Adipocyte (in vitro differentiated cells): ENCODE measurements around the gene ENKD1.

ENCODE experiments used
- DNase-seq: peaks from one replicate; pipeline ENCODE4 v3.0.0-alpha.2; 2015; ENCODE audit warnings: low read depth
- H3K27me3 ChIP-seq: replicated peaks from 2 replicates; pipeline ENCODE4 v1.7.0; 2013; ENCODE audit warnings: mild to moderate bottlenecking, low read length, moderate library complexity; ENCODE audit not compliant: control insufficient read depth, insufficient read depth
- H3K36me3 ChIP-seq: 2 replicates; pipeline ENCODE4 v1.7.0; 2013; ENCODE audit warnings: low read length, mild to moderate bottlenecking, moderate library complexity; ENCODE audit not compliant: control insufficient read depth, insufficient read depth, severe bottlenecking
- H3K4me1 ChIP-seq: 2 replicates; pipeline ENCODE4 v1.7.0; 2013; ENCODE audit warnings: mild to moderate bottlenecking, low read length, moderate library complexity; ENCODE audit not compliant: control insufficient read depth, insufficient read depth
- H3K4me3 ChIP-seq: 2 replicates; pipeline ENCODE4 v1.7.0; 2013; ENCODE audit warnings: mild to moderate bottlenecking, low read length, moderate library complexity
- H3K9ac ChIP-seq: 2 replicates; pipeline ENCODE4 v1.7.0; 2013; ENCODE audit warnings: mild to moderate bottlenecking, low read length, moderate library complexity
- H3K9me3 ChIP-seq: 2 replicates; pipeline ENCODE4 v1.7.0; 2013; ENCODE audit warnings: mild to moderate bottlenecking, low read length, moderate library complexity; ENCODE audit not compliant: control insufficient read depth

The ENKD1 gene

GRCh38 chr16:67653789-67654402 lies 12.7 kb downstream of the ENKD1 start:
- H3K4me3 ChIP-seq: peak overlapping the region; percentile 72
- no peak overlapping the region for H3K9ac ChIP-seq
- H3K9me3 ChIP-seq: no peaks in the 10 kb centered on the region
- peaks cover 30% of the 10 kb centered on the region for H3K27me3 ChIP-seq
- H3K4me1 ChIP-seq: peaks cover 3% of the 10 kb centered on the region
- peaks cover 5% of the 10 kb centered on the region for H3K36me3 ChIP-seq
- no peak for DNase-seq

- peaks cover 36% of the 10 kb centered on the region for H3K27me3 ChIP-seq
- H3K4me3 ChIP-seq: peak overlapping the region; percentile 72
- no peaks in the 10 kb centered on the region for H3K9me3 ChIP-seq
- peaks cover 5% of the 10 kb centered on the region for H3K36me3 ChIP-seq
- H3K9ac ChIP-seq: no peak overlapping the region
- DNase-seq: peak; percentile 50
- H3K4me1 ChIP-seq: peaks cover 3% of the 10 kb centered on the region
Measured at GRCh38 chr16:67653128-67653788, 13.3 kb downstream of the ENKD1 start.

GRCh38 chr16:67652578-67653127 lies 13.9 kb downstream of the ENKD1 start:
- Histone ChIP-seq H3K36me3 (peaks cover 2% of the 10 kb centered on the region), H3K4me1 (peaks cover 3% of the 10 kb centered on the region), H3K4me3 (no peak overlapping the region), H3K9ac (no peak overlapping the region), H3K9me3 (no peaks in the 10 kb centered on the region), H3K27me3 (peaks cover 41% of the 10 kb centered on the region)
- DNase-seq: peak; percentile 53

GRCh38 chr16:67651847-67652246 lies 14.7 kb downstream of the ENKD1 start:
- no peak for DNase-seq
- H3K27me3 ChIP-seq: peaks cover 42% of the 10 kb centered on the region
- H3K9me3 ChIP-seq: no peaks in the 10 kb centered on the region

GRCh38 chr16:67651039-67651438 lies 15.5 kb downstream of the ENKD1 start:
- H3K9me3 ChIP-seq: no peaks in the 10 kb centered on the region
- peaks cover 50% of the 10 kb centered on the region for H3K27me3 ChIP-seq
- DNase-seq: no peak
- no peak overlapping the region for H3K9ac ChIP-seq
- H3K4me1 ChIP-seq: peaks cover 3% of the 10 kb centered on the region
- H3K4me3 ChIP-seq: no peak overlapping the region
- H3K36me3 ChIP-seq: no peaks in the 10 kb centered on the region

More at GRCh38 chr16:67651847-67652246, 14.7 kb downstream of the ENKD1 start:
- Histone ChIP-seq H3K4me3 (no peak overlapping the region), H3K4me1 (peaks cover 3% of the 10 kb centered on the region), H3K36me3 (no peaks in the 10 kb centered on the region), H3K9ac (no peak overlapping the region)

GRCh38 chr16:67650023-67650422 lies 16.5 kb downstream of the ENKD1 start:
- no peaks in the 10 kb centered on the region for H3K36me3 ChIP-seq
- peaks cover 3% of the 10 kb centered on the region for H3K4me1 ChIP-seq
- no peaks in the 10 kb centered on the region for H3K9me3 ChIP-seq
- H3K4me3 ChIP-seq: no peak overlapping the region
- H3K9ac ChIP-seq: no peak overlapping the region
- DNase-seq: no peak
- peaks cover 59% of the 10 kb centered on the region for H3K27me3 ChIP-seq

GRCh38 chr16:67649494-67649931 lies 17.0 kb downstream of the ENKD1 start:
- no peaks in the 10 kb centered on the region for H3K36me3 ChIP-seq
- no peak overlapping the region for H3K4me3 ChIP-seq
- H3K4me1 ChIP-seq: peaks cover 3% of the 10 kb centered on the region
- no peak for DNase-seq
- peaks cover 59% of the 10 kb centered on the region for H3K27me3 ChIP-seq
- H3K9me3 ChIP-seq: no peaks in the 10 kb centered on the region
- no peak overlapping the region for H3K9ac ChIP-seq

- H3K36me3 ChIP-seq: no peaks in the 10 kb centered on the region
- peaks cover 3% of the 10 kb centered on the region for H3K4me1 ChIP-seq
- DNase-seq: no peak
- H3K4me3 ChIP-seq: no peak overlapping the region
- H3K27me3 ChIP-seq: peaks cover 62% of the 10 kb centered on the region
- H3K9ac ChIP-seq: no peak overlapping the region
- no peaks in the 10 kb centered on the region for H3K9me3 ChIP-seq
Measured at GRCh38 chr16:67648764-67649407, 17.7 kb downstream of the ENKD1 start.

- Histone ChIP-seq H3K4me1 (peaks cover 1% of the 10 kb centered on the region), H3K9ac (no peak overlapping the region), H3K36me3 (no peaks in the 10 kb centered on the region), H3K9me3 (no peaks in the 10 kb centered on the region), H3K4me3 (no peak overlapping the region), H3K27me3 (peaks cover 63% of the 10 kb centered on the region)
- no peak for DNase-seq
Measured at GRCh38 chr16:67648088-67648763, 18.3 kb downstream of the ENKD1 start.

- Histone ChIP-seq H3K36me3 (no peaks in the 10 kb centered on the region), H3K4me1 (no peaks in the 10 kb centered on the region), H3K9ac (no peak overlapping the region), H3K27me3 (peaks cover 63% of the 10 kb centered on the region), H3K4me3 (no peak overlapping the region), H3K9me3 (no peaks in the 10 kb centered on the region)
- no peak for DNase-seq
Measured at GRCh38 chr16:67647681-67648080, 18.9 kb downstream of the ENKD1 start.
